ENCODE data around the gene FSTL4.

DNA sequence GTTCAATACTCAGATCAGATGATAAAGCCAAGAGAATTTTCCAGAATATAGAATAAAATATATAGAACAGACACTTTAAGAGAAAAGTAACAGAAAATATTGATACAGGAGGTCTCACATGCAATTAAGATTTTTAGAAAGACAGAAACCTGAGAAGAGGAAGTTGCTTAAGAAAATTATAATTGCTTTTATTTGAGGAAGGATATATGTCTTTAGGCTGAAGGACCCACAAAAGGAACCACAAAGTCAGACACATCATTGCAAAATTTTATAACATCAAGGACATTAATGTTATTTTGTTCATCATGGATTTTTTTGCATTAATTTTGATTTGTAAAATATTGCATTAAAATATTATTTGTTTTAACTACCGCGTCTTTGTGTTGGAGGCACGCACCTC lies 141.5 kb downstream of the FSTL4 start:
- TF ChIP-seq, protein P1, sequence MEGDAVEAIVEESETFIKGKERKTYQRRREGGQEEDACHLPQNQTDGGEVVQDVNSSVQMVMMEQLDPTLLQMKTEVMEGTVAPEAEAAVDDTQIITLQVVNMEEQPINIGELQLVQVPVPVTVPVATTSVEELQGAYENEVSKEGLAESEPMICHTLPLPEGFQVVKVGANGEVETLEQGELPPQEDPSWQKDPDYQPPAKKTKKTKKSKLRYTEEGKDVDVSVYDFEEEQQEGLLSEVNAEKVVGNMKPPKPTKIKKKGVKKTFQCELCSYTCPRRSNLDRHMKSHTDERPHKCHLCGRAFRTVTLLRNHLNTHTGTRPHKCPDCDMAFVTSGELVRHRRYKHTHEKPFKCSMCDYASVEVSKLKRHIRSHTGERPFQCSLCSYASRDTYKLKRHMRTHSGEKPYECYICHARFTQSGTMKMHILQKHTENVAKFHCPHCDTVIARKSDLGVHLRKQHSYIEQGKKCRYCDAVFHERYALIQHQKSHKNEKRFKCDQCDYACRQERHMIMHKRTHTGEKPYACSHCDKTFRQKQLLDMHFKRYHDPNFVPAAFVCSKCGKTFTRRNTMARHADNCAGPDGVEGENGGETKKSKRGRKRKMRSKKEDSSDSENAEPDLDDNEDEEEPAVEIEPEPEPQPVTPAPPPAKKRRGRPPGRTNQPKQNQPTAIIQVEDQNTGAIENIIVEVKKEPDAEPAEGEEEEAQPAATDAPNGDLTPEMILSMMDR (IDR thresholded peaks at IDR 0.05 in 4 of 5, conservative IDR thresholded peaks at IDR 0.05 in 1 of 5), result no peak
- TF ChIP-seq POLR2A (IDR thresholded peaks at IDR 0.05), result no peak

Data from gastrocnemius medialis (tissue), 4 donors.